GM12892 (cell line): ENCODE measurements around the gene MACROD1.

Source experiments
- POLR2A ChIP-seq: IDR thresholded peaks from 2 replicates; pipeline ENCODE4 v1.6.1; 2011; ENCODE audit warnings: low read depth, low read length, control low read depth
- POLR2AphosphoS5 ChIP-seq: IDR thresholded peaks from 2 replicates; pipeline ENCODE4 v1.6.1; 2011; ENCODE audit warnings: low read depth, low read length, control low read depth
- TAF1 ChIP-seq: IDR thresholded peaks from 2 replicates; pipeline ENCODE4 v1.6.1; 2011; ENCODE audit warnings: low read depth, mild to moderate bottlenecking, control low read depth, low read length, borderline replicate concordance

DNA sequence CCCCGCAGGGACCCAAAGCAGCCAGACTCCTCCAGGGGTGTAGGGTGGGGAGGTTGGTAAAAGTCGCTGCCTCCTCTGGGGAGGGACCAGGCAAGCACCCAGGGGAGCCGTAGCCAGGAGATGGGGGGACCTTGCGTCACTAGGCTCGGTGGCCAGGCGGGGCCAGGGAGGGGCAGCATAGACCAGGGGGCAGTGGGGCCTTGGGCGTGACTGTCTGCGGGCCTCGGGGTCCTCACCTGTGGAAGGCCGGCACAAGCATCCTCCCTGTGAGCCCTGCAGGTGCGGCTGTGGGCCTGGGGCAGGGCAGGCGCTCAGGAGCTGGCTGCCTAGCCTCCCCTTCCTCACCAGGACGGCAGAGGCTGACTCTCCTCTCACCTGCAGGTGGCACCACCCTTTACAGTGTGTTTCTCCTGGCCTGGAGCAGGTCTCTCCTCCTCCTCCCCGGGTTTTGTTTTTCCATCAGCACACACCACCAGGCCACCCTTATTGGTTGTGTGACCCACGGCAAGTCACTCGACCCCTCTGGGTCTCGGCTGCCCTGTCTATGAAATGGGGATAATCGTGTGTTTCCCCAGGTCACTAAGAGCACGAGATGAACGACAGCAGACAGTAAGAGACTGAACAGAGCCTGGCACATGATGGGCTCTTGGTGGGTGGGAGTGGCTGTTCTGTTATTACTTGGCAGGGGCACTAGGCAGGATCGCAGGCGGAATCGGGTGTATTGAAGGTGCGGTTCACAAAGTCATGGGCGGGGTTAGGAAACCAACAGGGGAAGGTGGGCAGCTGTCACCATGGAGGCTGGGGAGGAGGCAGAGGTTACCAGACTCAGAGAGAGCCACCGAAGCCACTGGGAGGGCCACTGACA, 77.5 kb downstream of the MACROD1 start:
- TF ChIP-seq POLR2A, result no peak
- TF ChIP-seq POLR2AphosphoS5, result no peak
- no peak for TF ChIP-seq TAF1
